HepG2 (cell line): ENCODE results near the gene UTP3. TPM values are rescaled to one million over a fixed set of nuclear protein-coding genes. Genes with fewer than 3 reads are reported as not detected.

Source experiments
- ADNP ChIP-seq: sonication (generic); formaldehyde crosslinking; IDR thresholded peaks from 2 replicates; pipeline ENCODE4 v1.4.0; 2020; ENCODE audit warnings: missing genetic modification reagents
- FOXC1 ChIP-seq: sonication (generic); formaldehyde crosslinking; IDR thresholded peaks from 2 replicates; pipeline ENCODE4 v1.8.0; 2022; ENCODE audit warnings: mild to moderate bottlenecking, missing genetic modification reagents, borderline replicate concordance
- GLI4 ChIP-seq: sonication (generic); formaldehyde crosslinking; IDR thresholded peaks from 2 replicates; pipeline ENCODE4 v1.5.1; 2020; ENCODE audit warnings: missing genetic modification reagents, mild to moderate bottlenecking, moderate library complexity, borderline replicate concordance
- HNRNPLL ChIP-seq: fragments of 200-400 bp; formaldehyde crosslinking; IDR thresholded peaks from 2 replicates; pipeline ENCODE4 v1.6.1; 2017; ENCODE audit warnings: mild to moderate bottlenecking, low read depth, low read length; ENCODE audit not compliant: poor library complexity, severe bottlenecking
- KDM1A ChIP-seq: IDR thresholded peaks from 2 replicates; pipeline ENCODE4 v1.6.1; 2016; ENCODE audit warnings: missing compliant biosample characterization
- RARG ChIP-seq: sonication (generic); formaldehyde crosslinking; IDR thresholded peaks from 2 replicates; pipeline ENCODE4 v1.4.0; 2020; ENCODE audit warnings: low read depth, mild to moderate bottlenecking, missing genetic modification reagents
- RFXAP ChIP-seq: sonication (generic); formaldehyde crosslinking; IDR thresholded peaks from 2 replicates; pipeline ENCODE4 v1.4.0; 2020; ENCODE audit warnings: missing genetic modification reagents, borderline replicate concordance
- RNF219 ChIP-seq: sonication (generic); formaldehyde crosslinking; IDR thresholded peaks from 2 replicates; pipeline ENCODE4 v1.5.0; 2020; ENCODE audit warnings: mild to moderate bottlenecking, missing genetic modification reagents
- SATB2 ChIP-seq: sonication (generic); formaldehyde crosslinking; IDR thresholded peaks from 2 replicates; pipeline ENCODE4 v1.5.0; 2020; ENCODE audit warnings: missing genetic modification reagents
- U2AF2 ChIP-seq: fragments of 200-400 bp; formaldehyde crosslinking; IDR thresholded peaks from 2 replicates; pipeline ENCODE4 v1.6.1; 2017; ENCODE audit warnings: low read depth, mild to moderate bottlenecking, low read length
- ZFAT ChIP-seq: sonication (generic); formaldehyde crosslinking; conservative IDR thresholded peaks from 2 replicates; pipeline ENCODE4 v1.8.1; 2023; ENCODE audit warnings: missing genetic modification reagents, inconsistent platforms
- ZNF143 ChIP-seq: sonication (generic); formaldehyde crosslinking; IDR thresholded peaks from 2 replicates; pipeline ENCODE4 v1.4.0; 2020; ENCODE audit warnings: missing genetic modification reagents
- ZNF510 ChIP-seq: sonication (generic); formaldehyde crosslinking; IDR thresholded peaks from 2 replicates; pipeline ENCODE4 v1.4.0; 2020; ENCODE audit warnings: low read depth, mild to moderate bottlenecking, missing genetic modification reagents
- ZNF567 ChIP-seq: sonication (generic); formaldehyde crosslinking; IDR thresholded peaks from 2 replicates; pipeline ENCODE4 v1.8.1; 2023; ENCODE audit warnings: mild to moderate bottlenecking, missing genetic modification reagents, borderline replicate concordance
- ZNF615 ChIP-seq: sonication (generic); formaldehyde crosslinking; IDR thresholded peaks from 2 replicates; pipeline ENCODE4 v1.5.0; 2020; ENCODE audit warnings: mild to moderate bottlenecking, missing genetic modification reagents, borderline replicate concordance
- ZNF687 ChIP-seq: sonication (generic); formaldehyde crosslinking; IDR thresholded peaks from 2 replicates; pipeline ENCODE4 v1.5.1; 2020; ENCODE audit warnings: mild to moderate bottlenecking, missing genetic modification reagents, moderate library complexity
- ZNF740 ChIP-seq: sonication (generic); formaldehyde crosslinking; IDR thresholded peaks from 2 replicates; pipeline ENCODE4 v1.4.0; 2020; ENCODE audit warnings: missing genetic modification reagents
- ZNF839 ChIP-seq: sonication (generic); formaldehyde crosslinking; IDR thresholded peaks from 2 replicates; pipeline ENCODE4 v1.4.0; 2020; ENCODE audit warnings: missing genetic modification reagents, mild to moderate bottlenecking, borderline replicate concordance
- ZNF891 ChIP-seq: sonication (generic); formaldehyde crosslinking; IDR thresholded peaks from 2 replicates; pipeline ENCODE4 v1.5.0; 2020; ENCODE audit warnings: mild to moderate bottlenecking, missing genetic modification reagents
- polyA plus RNA-seq, 8 experiments: library from polyadenylated mRNA; depleted of rRNA in 3 of 8; stranded (reverse) in 7 of 8; unstranded in 1 of 8; fragments of >200 nt; fragmentation: Illumina TruSeq in 4 of 8; extraction: Trizol in 4 of 8; gene quantifications; 2 replicates each; pipeline versions ENCODE4 v1.2.1 to v1.2.3, GENCODE V29; 2011 to 2016; ENCODE audit warnings: low read depth in 4 of 8, missing spikeins in 1 of 8, mixed read lengths in 1 of 8; ENCODE audit not compliant: insufficient read depth in 1 of 8
- total RNA-seq, 5 experiments: library from RNA; depleted of rRNA; stranded (reverse); fragments of >200 nt; fragmentation: Illumina TruSeq; extraction: Trizol; gene quantifications; 2 replicates each; pipeline ENCODE4 v1.2.3, GENCODE V29; 2016; ENCODE audit warnings: low read depth in 1 of 5
- TF ChIP-seq, protein P1 (sequence below): sonication (generic); formaldehyde crosslinking; conservative IDR thresholded peaks from 2 replicates; pipeline ENCODE4 v1.4.0; 2020; ENCODE audit warnings: missing genetic modification reagents

UTP3 gene
- total and polyA plus RNA-seq, 2 of the 13 experiments (the other 11 are each of a cell fraction or from before 2014, with no cell fraction given): 6.9 to 19.5 TPM

DNA sequence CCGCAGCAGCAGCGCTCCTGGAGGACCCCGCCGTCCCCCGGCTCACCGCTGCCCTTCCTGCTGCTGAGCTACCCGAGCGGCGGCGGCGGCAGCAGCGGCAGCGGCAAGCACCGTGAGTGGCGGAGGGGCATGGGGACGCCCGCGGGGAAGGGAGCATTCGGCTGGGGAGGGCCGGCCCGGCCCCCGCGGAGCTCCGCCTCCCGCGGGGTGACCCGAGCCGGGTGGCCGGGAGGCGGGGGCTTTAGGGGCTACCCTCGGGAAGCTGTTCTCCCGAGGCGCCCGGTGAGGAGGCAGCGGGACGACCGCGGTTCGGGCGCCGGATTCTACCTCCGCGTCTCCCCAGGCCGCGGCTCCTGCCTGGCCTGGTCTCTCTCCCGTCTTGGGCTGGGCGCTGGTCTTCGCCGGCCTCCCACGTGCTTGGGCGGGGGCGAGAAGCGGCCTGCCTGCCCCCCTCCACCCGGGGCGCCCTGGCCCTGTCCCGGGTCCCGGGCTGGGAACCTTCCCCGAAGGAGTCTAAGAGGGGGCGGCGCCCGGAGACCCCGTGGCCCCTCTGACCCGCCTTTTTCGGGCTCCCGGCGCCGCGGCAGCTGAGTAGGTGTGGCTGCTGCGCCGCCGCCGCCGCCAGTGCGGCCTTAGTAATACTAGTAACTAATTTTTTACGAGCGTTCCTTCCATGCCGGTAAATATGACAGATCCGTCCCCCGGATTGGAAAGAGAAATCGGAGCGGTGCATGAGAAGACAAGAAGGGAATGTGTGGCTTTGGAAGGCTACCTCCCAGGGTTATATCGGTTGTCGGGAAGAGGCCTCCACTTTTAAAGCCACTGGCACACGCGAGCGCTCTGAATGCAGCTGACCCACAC is 17.1 kb downstream of the UTP3 start (continued):
- TF ChIP-seq ZNF740 (CRISPR knock-in tag) (no peak), ZNF615 (CRISPR knock-in tag) (0 out of 2 replicates have a peak, but pooled peaks have one; percentile 39), RARG (no peak), ZFAT (CRISPR knock-in tag) (0 out of 2 replicates have a peak, but pooled peaks have one; percentile 42), RFXAP (no peak), ZNF143 (no peak; the same call in 1 of the 2 replicates), ZNF839 (CRISPR knock-in tag) (no peak; the same call in 1 of the 2 replicates), ADNP (no peak), ZNF510 (CRISPR knock-in tag) (no peak), ZNF891 (CRISPR knock-in tag) (peak; percentile 50; the same call in 1 of the 2 replicates), GLI4 (no peak), KDM1A (CRISPR knock-in tag) (no peak), SATB2 (CRISPR knock-in tag) (peak; percentile 51; the same call in 1 of the 2 replicates), U2AF2 (no peak), HNRNPLL (peak; percentile 86), RNF219 (CRISPR knock-in tag) (0 out of 2 replicates have a peak, but pooled peaks have one; percentile 36), FOXC1 (CRISPR knock-in tag) (no peak), ZNF687 (CRISPR knock-in tag) (peak; percentile 92), ZNF567 (CRISPR knock-in tag) (no peak)
- TF ChIP-seq, protein P1, sequence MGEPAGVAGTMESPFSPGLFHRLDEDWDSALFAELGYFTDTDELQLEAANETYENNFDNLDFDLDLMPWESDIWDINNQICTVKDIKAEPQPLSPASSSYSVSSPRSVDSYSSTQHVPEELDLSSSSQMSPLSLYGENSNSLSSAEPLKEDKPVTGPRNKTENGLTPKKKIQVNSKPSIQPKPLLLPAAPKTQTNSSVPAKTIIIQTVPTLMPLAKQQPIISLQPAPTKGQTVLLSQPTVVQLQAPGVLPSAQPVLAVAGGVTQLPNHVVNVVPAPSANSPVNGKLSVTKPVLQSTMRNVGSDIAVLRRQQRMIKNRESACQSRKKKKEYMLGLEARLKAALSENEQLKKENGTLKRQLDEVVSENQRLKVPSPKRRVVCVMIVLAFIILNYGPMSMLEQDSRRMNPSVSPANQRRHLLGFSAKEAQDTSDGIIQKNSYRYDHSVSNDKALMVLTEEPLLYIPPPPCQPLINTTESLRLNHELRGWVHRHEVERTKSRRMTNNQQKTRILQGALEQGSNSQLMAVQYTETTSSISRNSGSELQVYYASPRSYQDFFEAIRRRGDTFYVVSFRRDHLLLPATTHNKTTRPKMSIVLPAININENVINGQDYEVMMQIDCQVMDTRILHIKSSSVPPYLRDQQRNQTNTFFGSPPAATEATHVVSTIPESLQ: no peak
